Stimulated activated CD4-positive, alpha-beta T cell treated with anti-CD3 and anti-CD28 coated beads, Interleukin-15, amount 100 ng/mL, for 24 hours (primary cell): ENCODE measurements around the gene ARHGAP18.

Experiments used
- DNase-seq: peaks from one replicate; pipeline ENCODE4 v3.0.0-alpha.2; 2020

Gene ARHGAP18

GRCh38 chr6:129686941-129687627 is 22.9 kb downstream of the ARHGAP18 start:
- DNase-seq: peak; percentile 59

GRCh38 chr6:129685662-129686031 is 24.3 kb downstream of the ARHGAP18 start:
- DNase-seq: no peak

- DNase-seq: no peak
Observed at GRCh38 chr6:129684903-129685661, 24.9 kb downstream of the ARHGAP18 start.

- DNase-seq: no peak
Observed at GRCh38 chr6:129684323-129684884, 25.6 kb downstream of the ARHGAP18 start.

- DNase-seq: peak; percentile 72
Observed at GRCh38 chr6:129683601-129684322, 26.2 kb downstream of the ARHGAP18 start.

- no peak for DNase-seq
Observed at GRCh38 chr6:129681913-129682205, 28.1 kb downstream of the ARHGAP18 start.

- no peak for DNase-seq
Observed at GRCh38 chr6:129680633-129681032, 29.3 kb downstream of the ARHGAP18 start.

- no peak for DNase-seq
Observed at GRCh38 chr6:129679758-129680157, 30.2 kb downstream of the ARHGAP18 start.

- DNase-seq: no peak
Observed at GRCh38 chr6:129679275-129679674, 30.7 kb downstream of the ARHGAP18 start.

GRCh38 chr6:129678463-129678862 is 31.5 kb downstream of the ARHGAP18 start:
- no peak for DNase-seq

- DNase-seq: no peak
Observed at GRCh38 chr6:129677620-129678325, 32.2 kb downstream of the ARHGAP18 start.

- no peak for DNase-seq
Observed at GRCh38 chr6:129675669-129676472, 34.1 kb downstream of the ARHGAP18 start.

GRCh38 chr6:129673748-129674147 is 36.2 kb downstream of the ARHGAP18 start:
- no peak for DNase-seq

GRCh38 chr6:129672881-129673631 is 36.9 kb downstream of the ARHGAP18 start:
- peak; percentile 23 for DNase-seq

GRCh38 chr6:129672341-129672682 is 37.7 kb downstream of the ARHGAP18 start:
- no peak for DNase-seq

- peak; percentile 78 for DNase-seq
Observed at GRCh38 chr6:129671442-129672340, 38.3 kb downstream of the ARHGAP18 start.

GRCh38 chr6:129670634-129671033 is 39.3 kb downstream of the ARHGAP18 start:
- DNase-seq: no peak

- DNase-seq: no peak
Observed at GRCh38 chr6:129667621-129668020, 42.4 kb downstream of the ARHGAP18 start.

- no peak for DNase-seq
Observed at GRCh38 chr6:129667034-129667433, 42.9 kb downstream of the ARHGAP18 start.

GRCh38 chr6:129665555-129665954 is 44.4 kb downstream of the ARHGAP18 start:
- DNase-seq: no peak
